K562 (cell line): Measurements from ENCODE around the gene CCDC9. TPM values are rescaled to one million over a fixed set of nuclear protein-coding genes. Genes with fewer than 3 reads are reported as not detected.

Experiments
- ELF1 ChIP-seq: fragments of 200-800 bp; sonication (Bioruptor generic); IDR thresholded peaks from 2 replicates; pipeline ENCODE4 v1.6.1; 2016; ENCODE audit warnings: missing genetic modification characterization, missing compliant biosample characterization
- KAT8 ChIP-seq: fragments of 450-650 bp; IDR thresholded peaks from 2 replicates; pipeline ENCODE4 v1.6.1; 2016; ENCODE audit warnings: low read depth, mild to moderate bottlenecking
- REST ChIP-seq, 2 experiments: fragments of 450-650 bp; formaldehyde crosslinking in 1 of 2; IDR thresholded peaks; 2 replicates each; pipeline versions ENCODE4 v1.4.0 to v1.6.1; 2014 to 2020; ENCODE audit warnings: mild to moderate bottlenecking in 2 of 2, borderline replicate concordance in 1 of 2, low read depth in 1 of 2
- ZBTB17 ChIP-seq: fragments of 450-650 bp; formaldehyde crosslinking; IDR thresholded peaks from 2 replicates; pipeline ENCODE4 v1.4.0; 2020; ENCODE audit warnings: mild to moderate bottlenecking
- ZNF318 ChIP-seq, 2 experiments: fragments of 450-650 bp; IDR thresholded peaks; 2 replicates each; pipeline ENCODE4 v1.6.1; 2016; ENCODE audit warnings: mild to moderate bottlenecking in 2 of 2, borderline replicate concordance in 1 of 2, low read depth in 1 of 2, moderate library complexity in 1 of 2
- ZNF398 ChIP-seq: fragments of 250-450 bp; sonication (Bioruptor Pico); IDR thresholded peaks from 2 replicates; pipeline ENCODE4 v1.8.0; 2021; ENCODE audit warnings: moderate library complexity, mild to moderate bottlenecking, inconsistent platforms
- ZNF77 ChIP-seq: fragments of 250-450 bp; sonication (Bioruptor Pico); IDR thresholded peaks from 2 replicates; pipeline ENCODE4 v1.5.0; 2020
- polyA plus RNA-seq, 8 experiments: library from polyadenylated mRNA; depleted of rRNA in 4 of 8; stranded (reverse) in 5 of 8; unstranded in 3 of 8; fragments of >200 nt; fragmentation: Nextera tagmentation in 2 of 8; fragmentation: Illumina TruSeq in 1 of 8; extraction: Ambion mirVana in 2 of 8; extraction: Trizol in 1 of 8; gene quantifications; 2 replicates each; pipeline versions ENCODE4 v1.2.1 to v1.2.3, GENCODE V29; 2011 to 2014; ENCODE audit warnings: inconsistent platforms in 1 of 8, missing spikeins in 1 of 8
- total RNA-seq, 7 experiments: library from RNA; depleted of rRNA in 6 of 7; stranded (reverse); fragments of >200 nt in 6 of 7; fragmentation: Illumina TruSeq in 2 of 7; extraction: Trizol in 2 of 7; gene quantifications; 2 replicates each; pipeline versions ENCODE4 v1.2.1 to v1.2.3, GENCODE V29; 2011 to 2021; ENCODE audit warnings: low replicate concordance in 1 of 7

Gene CCDC9
- total and polyA plus RNA-seq, 9 of the 15 experiments (the other 6 are each of a cell fraction or from before 2014, with no cell fraction given), result 0.23 to 38.6 (median 8.4) TPM

GRCh38 chr19:47272448-47273312, 16.4 kb downstream of the CCDC9 start (continued):
- TF ChIP-seq REST (IDR thresholded peaks at IDR 0.05; ENCODE audit: borderline replicate concordance) (no peak), REST (CRISPR knock-in tag; IDR thresholded peaks at IDR 0.05; ENCODE audit: low read depth) (no peak), ZBTB17 (CRISPR knock-in tag) (no peak), KAT8 (no peak), ZNF77 (CRISPR knock-in tag) (no peak), ZNF398 (CRISPR knock-in tag) (no peak), ELF1 (no peak), ZNF318 (IDR thresholded peaks at IDR 0.05; ENCODE audit: borderline replicate concordance in 1 of 2, low read depth in 1 of 2) (no peak)
